Activated CD8-positive, alpha-beta T cell treated with anti-CD3 and anti-CD28 coated beads for 36 hours (primary cell): ENCODE results near the gene TCAP. TPM values are rescaled to one million over a fixed set of nuclear protein-coding genes. Genes with fewer than 3 reads are reported as not detected.

Experiments
- ATAC-seq: fragments of 200-7000 bp; cut with Tn5 transposase; one replicate; pipeline ENCODE4 v1.10.0; 2021; ENCODE audit warnings: mild to moderate bottlenecking, moderate library complexity
- CTCF ChIA-PET: fragments of 350-600 bp; sonication (Branson Sonifier 250); formaldehyde crosslinking; loops from one replicate; lab custom pipeline; 2021; ENCODE audit warnings: antibody characterized with exemption; lab: Charles Lee
- POLR2A ChIA-PET: fragments of 350-600 bp; sonication (Branson Sonifier 250); formaldehyde crosslinking; loops from one replicate; lab custom pipeline; 2021; ENCODE audit warnings: antibody characterized with exemption; lab: Charles Lee
- DNase-seq: peaks from one replicate; pipeline ENCODE4 v3.0.0-alpha.2; 2020
- H3K27ac Mint-ChIP-seq: one replicate; pipeline ENCODE4 v1.8.0; 2021; ENCODE audit warnings: mild to moderate bottlenecking, mixed read lengths
- H3K27me3 Mint-ChIP-seq: one replicate; pipeline ENCODE4 v1.8.0; 2021; ENCODE audit warnings: mixed read lengths
- H3K36me3 Mint-ChIP-seq: one replicate; pipeline ENCODE4 v1.8.0; 2021; ENCODE audit warnings: low read depth, mixed read lengths
- H3K4me1 Mint-ChIP-seq: one replicate; pipeline ENCODE4 v1.8.0; 2021; ENCODE audit warnings: low read depth, mixed read lengths
- H3K4me3 Mint-ChIP-seq: one replicate; pipeline ENCODE4 v1.8.0; 2021; ENCODE audit warnings: mild to moderate bottlenecking, moderate library complexity, mixed read lengths
- H3K9me3 Mint-ChIP-seq: one replicate; pipeline ENCODE4 v1.8.0; 2021; ENCODE audit warnings: mixed read lengths
- CTCF ChIP-seq: fragments of 200-600 bp; IDR thresholded peaks from one replicate; pipeline ENCODE4 v1.8.0; 2022; ENCODE audit warnings: antibody characterized with exemption, mild to moderate bottlenecking
- intact Hi-C: fragments of 100-400 bp; cut with micrococcal nuclease; formaldehyde crosslinking; loops from one replicate; pipeline ENCODE4 v1.10.0; 2022
- total RNA-seq, 2 experiments: library from RNA; stranded (reverse); gene quantifications; one replicate each; pipeline ENCODE4 v1.2.3, GENCODE V29; 2021

Gene TCAP
- total RNA-seq, 2 experiments from 2014 or later: 0.95 to 1.3 TPM

- DNase-seq (no peak), ATAC-seq (no peak)
- Mint-ChIP-seq H3K27me3 (peaks cover 28% of the 10 kb centered on the region), H3K27ac (no peak overlapping the region), H3K9me3 (no peaks in the 10 kb centered on the region), H3K4me1 (peaks cover 11% of the 10 kb centered on the region), H3K36me3 (no peaks in the 10 kb centered on the region), H3K4me3 (no peak overlapping the region)
- intact Hi-C loops: loop anchor here (10.0 kb wide), 1 partner anchor 355 kb away; the partner anchor contains the start of gene PSMD3
- ChIA-PET POLR2A (interaction anchor here (1.5 kb wide), 1 partner anchor 23 kb away, joined by 3 read pairs; no protein-coding TSS in a partner anchor), CTCF (interaction anchor here (1.3 to 9.3 kb wide), 4 partner anchors 8 to 82 kb away, joined by 7 to 224 read pairs (median 10); no protein-coding TSS in a partner anchor)
- no peak for TF ChIP-seq CTCF
These were observed 35.7 kb upstream of the TCAP start for GRCh38 chr17:39629494-39629880.

- POLR2A ChIA-PET: no interaction called here
- CTCF ChIA-PET: interaction anchor here (2.8 to 9.3 kb wide), 2 partner anchors 8 to 82 kb away, joined by 9 to 224 read pairs; no protein-coding TSS in a partner anchor
- Mint-ChIP-seq H3K9me3 (no peaks in the 10 kb centered on the region), H3K36me3 (no peaks in the 10 kb centered on the region), H3K27ac (no peak overlapping the region), H3K4me1 (peaks cover 11% of the 10 kb centered on the region), H3K27me3 (peaks cover 28% of the 10 kb centered on the region), H3K4me3 (no peak overlapping the region)
- DNase-seq: no peak
- no peak for ATAC-seq
- intact Hi-C loops: loop anchor here (10.0 kb wide), 2 partner anchors 235 to 355 kb away; partner anchors contain the start of genes IKZF3, PSMD3 and ZPBP2
- TF ChIP-seq CTCF: no peak
These were observed 35.3 kb upstream of the TCAP start for GRCh38 chr17:39629898-39630297.

- H3K27me3 Mint-ChIP-seq: peaks cover 15% of the 10 kb centered on the region
- H3K4me1 Mint-ChIP-seq: peaks cover 12% of the 10 kb centered on the region
- H3K36me3 Mint-ChIP-seq: no peaks in the 10 kb centered on the region
- ATAC-seq: no peak
- H3K4me3 Mint-ChIP-seq: no peak overlapping the region
- ChIA-PET POLR2A (interaction anchor here (1.5 kb wide), 1 partner anchor 10 kb away, joined by 5 read pairs; no protein-coding TSS in a partner anchor), CTCF (interaction anchor here (0.9 to 9.3 kb wide), 7 partner anchors 9 to 99 kb away, joined by 3 to 224 read pairs (median 5); partner anchors contain the start of gene MIEN1)
- no peaks in the 10 kb centered on the region for H3K9me3 Mint-ChIP-seq
- no peak overlapping the region for H3K27ac Mint-ChIP-seq
- no peak for TF ChIP-seq CTCF
- intact Hi-C loops: loop anchor here (10.0 kb wide), 1 partner anchor 233 kb away; the partner anchor contains the start of genes IKZF3 and ZPBP2
- DNase-seq: no peak
These were observed 33.7 kb upstream of the TCAP start for GRCh38 chr17:39631403-39631802.

- H3K27ac Mint-ChIP-seq: no peak overlapping the region
These were observed 32.8 kb upstream of the TCAP start for GRCh38 chr17:39632153-39632941.

More at GRCh38 chr17:39632153-39632941, 32.8 kb upstream of the TCAP start:
- ATAC-seq (no peak), DNase-seq (no peak)
- CTCF ChIA-PET: interaction anchor here (1.5 to 9.3 kb wide), 6 partner anchors 10 to 137 kb away, joined by 3 to 224 read pairs (median 12); no protein-coding TSS in a partner anchor
- POLR2A ChIA-PET: interaction anchor here (1.5 kb wide), 1 partner anchor 10 kb away, joined by 5 read pairs; no protein-coding TSS in a partner anchor
- Mint-ChIP-seq H3K36me3 (no peaks in the 10 kb centered on the region), H3K9me3 (no peaks in the 10 kb centered on the region), H3K4me3 (no peak overlapping the region), H3K27me3 (peaks cover 12% of the 10 kb centered on the region), H3K4me1 (peaks cover 11% of the 10 kb centered on the region)
- intact Hi-C loops: loop anchor here (10.0 kb wide), 1 partner anchor 232 kb away; the partner anchor contains the start of genes IKZF3 and ZPBP2
- TF ChIP-seq CTCF: no peak
